Breast epithelium (tissue), 3 donors: Measurements from ENCODE around the gene KLHL22.

Source experiments
- CTCF ChIP-seq, 3 donors: fragments of 450-650 bp; IDR thresholded peaks; one replicate each; pipeline ENCODE4 v1.5.1; 2016 to 2017; ENCODE audit warnings: antibody characterized with exemption in 3 of 3, mild to moderate bottlenecking in 3 of 3, moderate library complexity in 3 of 3
- POLR2A ChIP-seq: fragments of 450-650 bp; IDR thresholded peaks from one replicate; pipeline ENCODE4 v1.6.1; 2016; ENCODE audit warnings: antibody characterized with exemption, mild to moderate bottlenecking, moderate library complexity
- POLR2AphosphoS5 ChIP-seq, 3 donors: sonication (generic); formaldehyde crosslinking; IDR thresholded peaks; one replicate each; pipeline ENCODE4 v1.6.1; 2017; ENCODE audit warnings: antibody characterized with exemption in 3 of 3

DNA sequence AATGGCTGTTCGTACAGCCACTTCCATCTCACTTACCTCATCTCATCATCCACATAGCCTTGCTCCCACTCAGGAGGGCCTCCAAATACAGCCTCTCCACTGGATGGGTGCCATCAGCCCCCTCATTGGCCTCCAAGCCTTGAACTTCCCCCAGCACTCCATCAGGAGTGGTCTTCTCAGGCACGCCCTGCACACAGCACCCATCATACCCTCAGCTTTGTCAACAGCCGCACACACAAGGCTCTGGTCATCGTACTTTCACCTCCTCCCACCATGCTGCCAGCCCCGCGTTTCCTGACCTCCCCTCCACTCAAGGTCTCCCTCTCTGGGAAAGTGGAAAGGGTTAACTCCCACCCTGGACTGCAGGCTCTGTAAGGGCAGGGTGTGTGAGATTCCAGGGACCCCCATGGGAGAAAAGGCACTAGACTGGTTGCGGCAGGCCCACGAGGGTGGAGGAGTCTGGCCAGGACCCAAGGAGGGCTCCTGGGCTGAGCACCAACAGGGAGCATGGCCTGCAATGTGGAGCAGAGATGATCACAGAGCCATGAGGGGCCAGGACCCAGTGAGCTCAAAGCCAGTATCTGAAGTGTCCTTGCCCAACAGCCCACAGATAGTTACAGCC is 37.0 kb downstream of the KLHL22 start:
- TF ChIP-seq POLR2A = no peak
- no peak for TF ChIP-seq CTCF (IDR thresholded peaks at IDR 0.05)
- TF ChIP-seq POLR2AphosphoS5 (IDR thresholded peaks at IDR 0.05) = no peak
